ENCODE data around the gene DNMT3A.
A peak's percentile ranks its signal among the peaks of the same experiment; 100 is the strongest.

The DNMT3A gene

GRCh38 chr2:25324905-25325592 lies 16.7 kb downstream of the DNMT3A start:
- no peak for DNase-seq (ENCODE audit: low read depth)

GRCh38 chr2:25324251-25324650 lies 17.5 kb downstream of the DNMT3A start:
- DNase-seq (ENCODE audit: low read depth) = no peak

GRCh38 chr2:25323610-25324189 lies 18.0 kb downstream of the DNMT3A start:
- no peak for DNase-seq (ENCODE audit: low read depth)

- no peak for DNase-seq (ENCODE audit: low read depth)
Observed at GRCh38 chr2:25323042-25323514, 18.6 kb downstream of the DNMT3A start.

- no peak for DNase-seq (ENCODE audit: low read depth)
Observed at GRCh38 chr2:25322312-25322711, 19.4 kb downstream of the DNMT3A start.

- DNase-seq (ENCODE audit: low read depth) = no peak
Observed at GRCh38 chr2:25320077-25320476, 21.6 kb downstream of the DNMT3A start.

GRCh38 chr2:25316101-25316500 lies 25.6 kb downstream of the DNMT3A start:
- no peak for DNase-seq (ENCODE audit: low read depth)

GRCh38 chr2:25315316-25315680 lies 26.4 kb downstream of the DNMT3A start:
- DNase-seq (ENCODE audit: low read depth) = no peak

- DNase-seq (ENCODE audit: low read depth) = peak; percentile 71
Observed at GRCh38 chr2:25314514-25315315, 27.0 kb downstream of the DNMT3A start.

GRCh38 chr2:25313711-25314513 lies 27.8 kb downstream of the DNMT3A start:
- no peak for DNase-seq (ENCODE audit: low read depth)

- DNase-seq (ENCODE audit: low read depth) = peak; percentile 31
Observed at GRCh38 chr2:25312958-25313710, 28.6 kb downstream of the DNMT3A start.

GRCh38 chr2:25311865-25312575 lies 29.7 kb downstream of the DNMT3A start:
- no peak for DNase-seq (ENCODE audit: low read depth)

- DNase-seq (ENCODE audit: low read depth) = no peak
Observed at GRCh38 chr2:25310965-25311864, 30.5 kb downstream of the DNMT3A start.

GRCh38 chr2:25310709-25310964 lies 31.1 kb downstream of the DNMT3A start:
- no peak for DNase-seq (ENCODE audit: low read depth)

GRCh38 chr2:25309402-25309801 lies 32.3 kb downstream of the DNMT3A start:
- DNase-seq (ENCODE audit: low read depth) = peak; percentile 32

GRCh38 chr2:25308599-25308998 lies 33.1 kb downstream of the DNMT3A start:
- DNase-seq (ENCODE audit: low read depth) = no peak

GRCh38 chr2:25307949-25308557 lies 33.7 kb downstream of the DNMT3A start:
- no peak for DNase-seq (ENCODE audit: low read depth)

- no peak for DNase-seq (ENCODE audit: low read depth)
Observed at GRCh38 chr2:25306777-25307368, 34.9 kb downstream of the DNMT3A start.

- no peak for DNase-seq (ENCODE audit: low read depth)
Observed at GRCh38 chr2:25305775-25306174, 36.0 kb downstream of the DNMT3A start.
